NCI-H748 (cell line): ENCODE data around the gene MYO19.

Experiments used
- DNase-seq: peaks from one replicate; lab custom pipeline; 2025; ENCODE audit not compliant: unreplicated experiment; lab: John Stamatoyannopoulos, UW

Gene MYO19, protein sequence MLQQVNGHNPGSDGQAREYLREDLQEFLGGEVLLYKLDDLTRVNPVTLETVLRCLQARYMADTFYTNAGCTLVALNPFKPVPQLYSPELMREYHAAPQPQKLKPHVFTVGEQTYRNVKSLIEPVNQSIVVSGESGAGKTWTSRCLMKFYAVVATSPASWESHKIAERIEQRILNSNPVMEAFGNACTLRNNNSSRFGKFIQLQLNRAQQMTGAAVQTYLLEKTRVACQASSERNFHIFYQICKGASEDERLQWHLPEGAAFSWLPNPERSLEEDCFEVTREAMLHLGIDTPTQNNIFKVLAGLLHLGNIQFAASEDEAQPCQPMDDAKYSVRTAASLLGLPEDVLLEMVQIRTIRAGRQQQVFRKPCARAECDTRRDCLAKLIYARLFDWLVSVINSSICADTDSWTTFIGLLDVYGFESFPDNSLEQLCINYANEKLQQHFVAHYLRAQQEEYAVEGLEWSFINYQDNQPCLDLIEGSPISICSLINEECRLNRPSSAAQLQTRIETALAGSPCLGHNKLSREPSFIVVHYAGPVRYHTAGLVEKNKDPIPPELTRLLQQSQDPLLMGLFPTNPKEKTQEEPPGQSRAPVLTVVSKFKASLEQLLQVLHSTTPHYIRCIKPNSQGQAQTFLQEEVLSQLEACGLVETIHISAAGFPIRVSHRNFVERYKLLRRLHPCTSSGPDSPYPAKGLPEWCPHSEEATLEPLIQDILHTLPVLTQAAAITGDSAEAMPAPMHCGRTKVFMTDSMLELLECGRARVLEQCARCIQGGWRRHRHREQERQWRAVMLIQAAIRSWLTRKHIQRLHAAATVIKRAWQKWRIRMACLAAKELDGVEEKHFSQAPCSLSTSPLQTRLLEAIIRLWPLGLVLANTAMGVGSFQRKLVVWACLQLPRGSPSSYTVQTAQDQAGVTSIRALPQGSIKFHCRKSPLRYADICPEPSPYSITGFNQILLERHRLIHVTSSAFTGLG

DNA sequence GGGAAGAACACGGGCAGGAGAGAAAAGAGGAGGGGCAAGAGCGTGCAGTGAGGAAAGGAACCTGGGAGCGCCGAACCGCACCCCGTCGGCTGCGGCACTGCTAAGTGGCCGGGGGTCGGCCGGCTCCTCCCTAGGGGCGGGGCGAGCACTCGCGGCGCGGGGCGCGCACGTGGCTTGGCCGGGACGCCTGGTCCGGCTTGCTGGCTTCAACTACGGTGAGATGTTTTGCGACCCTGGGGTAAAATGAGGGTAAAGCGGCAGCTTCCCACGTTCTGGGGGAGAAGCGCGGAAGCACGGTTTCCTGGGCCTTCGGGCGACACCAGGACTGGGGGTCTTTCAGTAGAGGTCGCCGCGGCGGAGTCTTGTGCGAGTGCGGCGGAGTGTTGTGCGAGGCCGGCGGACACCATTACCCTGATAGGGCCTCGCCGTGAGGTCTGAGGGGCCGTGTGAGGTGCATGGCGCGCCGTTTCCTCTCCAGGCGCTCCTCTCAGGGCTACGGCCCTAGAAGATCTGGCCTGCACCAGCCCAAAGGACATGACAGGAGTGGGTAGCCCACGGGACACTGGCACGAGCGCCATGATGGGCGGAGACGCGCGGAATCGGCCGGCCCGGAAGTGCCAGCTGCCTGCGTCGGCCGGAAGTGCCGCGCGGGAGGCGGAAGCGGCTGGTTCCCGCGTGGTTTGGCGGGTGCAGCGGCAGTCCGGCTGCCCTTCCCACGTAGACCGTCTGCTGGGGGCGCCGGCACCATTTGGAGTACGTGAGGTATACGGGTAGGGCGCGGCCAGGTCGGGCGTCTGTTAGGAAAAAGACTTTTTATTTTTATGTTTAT, at the start of gene MYO19, which contains the start of gene PIGW:
MYO19 (minus strand) TSS at position 29 of the 829 bp plus-strand sequence. CDS start 2,330 bp downstream, outside the sequence.
PIGW (plus strand) TSS at position 148 of the 829 bp plus-strand sequence. CDS start 2,115 bp downstream, outside the sequence.
- DNase-seq, result peak; percentile 95

DNA sequence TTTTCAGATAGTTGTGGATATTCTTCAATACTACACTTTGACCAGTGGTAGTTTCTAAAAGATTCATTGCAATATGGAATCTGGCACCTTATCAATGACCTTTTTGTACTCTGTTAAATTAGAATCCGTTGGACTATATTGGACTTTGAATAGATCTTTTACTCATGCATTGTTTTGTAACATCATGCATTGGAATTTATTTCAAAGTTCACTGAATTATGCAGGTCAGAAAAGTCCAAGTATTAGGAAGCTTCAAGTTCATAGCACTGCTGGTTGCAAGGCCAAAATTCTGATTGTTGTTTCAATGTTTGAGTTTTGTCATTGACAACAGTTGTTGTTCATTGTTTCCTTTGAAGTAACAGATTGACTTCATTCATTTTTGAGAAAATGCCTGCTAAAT, 49.1 kb upstream of the MYO19 start:
- no peak for DNase-seq

DNA sequence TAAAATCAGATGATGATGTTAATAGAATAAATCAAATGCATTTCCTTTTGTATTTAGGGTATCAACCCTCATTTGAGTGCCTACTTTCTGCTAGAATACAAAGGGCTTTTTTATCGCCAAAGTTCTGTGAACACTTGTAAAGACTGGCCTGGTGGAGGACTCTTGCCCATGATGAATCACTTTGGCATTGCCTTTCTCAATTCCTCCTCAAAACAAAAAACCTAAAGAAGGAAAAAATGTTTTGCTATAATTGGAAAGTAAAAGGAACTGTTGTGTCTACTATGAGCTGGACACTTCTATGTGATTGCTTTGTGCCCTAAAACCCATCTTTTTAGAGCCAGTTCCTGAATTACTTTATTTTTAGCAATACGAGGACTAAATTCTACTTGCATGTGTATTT, 44.0 kb upstream of the MYO19 start:
- DNase-seq, result no peak

DNA sequence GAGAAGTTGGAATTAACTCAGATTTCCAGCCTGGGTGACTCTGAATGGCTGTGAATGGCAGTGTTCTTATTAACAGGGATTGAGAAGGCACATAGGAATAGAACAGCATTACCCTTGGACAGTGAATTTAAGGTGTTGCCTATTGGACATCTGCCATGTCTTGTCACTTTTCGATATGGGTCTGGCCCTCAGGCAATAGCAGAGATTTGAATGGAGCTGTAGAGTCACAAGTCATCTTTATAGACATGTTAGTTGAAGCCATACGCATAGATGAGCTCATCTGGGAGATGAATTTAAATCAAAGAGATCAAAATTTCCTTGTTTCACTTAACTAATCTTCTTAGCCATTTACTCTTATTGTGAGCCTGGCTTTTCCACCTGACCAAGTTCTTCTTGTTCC, 42.1 kb upstream of the MYO19 start:
- DNase-seq, result no peak

DNA sequence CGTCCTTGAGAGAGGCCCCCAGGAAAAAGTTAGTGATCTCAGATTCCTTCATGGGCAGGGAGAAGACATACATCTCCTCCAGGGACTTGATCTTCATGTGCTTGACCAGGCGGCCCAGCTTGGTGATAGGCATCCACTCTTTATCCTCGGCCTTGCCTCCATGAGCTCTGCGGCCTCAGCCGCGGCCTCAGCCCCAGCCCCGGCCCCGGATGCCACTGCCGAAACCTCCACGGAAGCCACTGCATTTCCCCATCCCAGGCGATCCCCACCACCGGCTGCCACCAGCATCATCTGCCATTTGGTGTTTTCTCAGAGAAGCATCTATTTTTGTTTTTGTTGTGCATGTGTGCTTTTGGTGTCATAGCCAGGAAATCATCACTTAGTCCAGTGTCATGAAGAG, 40.4 kb upstream of the MYO19 start:
- DNase-seq, result no peak

DNA sequence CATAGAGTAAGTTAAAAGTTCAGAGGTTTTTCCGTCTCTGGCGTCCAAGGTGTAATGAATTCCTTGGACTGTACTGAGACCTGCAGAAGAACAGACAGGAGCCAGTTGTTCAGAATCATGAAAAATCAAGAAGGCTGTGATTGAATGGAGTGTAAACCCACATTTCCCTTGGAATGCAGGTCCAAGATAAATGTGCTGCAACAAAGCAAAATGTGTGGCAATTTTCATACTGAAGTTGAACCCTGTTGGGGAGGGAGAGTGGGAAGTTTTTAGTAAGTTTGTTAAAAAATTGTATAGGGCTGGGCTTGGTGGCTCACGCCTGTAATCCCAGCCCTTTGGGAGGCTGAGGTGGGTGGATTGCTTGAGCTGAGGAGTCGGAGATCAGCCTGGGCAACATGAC, 31.4 kb upstream of the MYO19 start:
- no peak for DNase-seq

DNA sequence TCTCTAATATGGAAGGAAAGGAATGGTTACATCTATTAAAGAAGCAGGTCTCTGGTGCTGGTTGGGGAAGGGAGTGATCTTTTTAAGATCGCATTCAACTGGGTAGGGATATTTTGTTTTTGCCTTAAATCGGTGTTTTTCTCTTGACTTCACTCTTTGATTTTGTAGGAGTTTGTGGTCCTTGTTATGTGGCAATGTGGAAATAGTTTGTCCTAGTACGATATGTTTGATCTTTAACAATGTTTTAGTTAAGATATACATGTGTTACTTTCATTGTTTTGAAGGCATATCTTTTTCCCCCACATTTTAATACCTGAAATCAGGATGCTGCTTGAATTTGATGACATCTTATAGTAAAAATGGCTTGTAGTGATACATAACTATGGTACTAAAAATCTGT, 18.8 kb upstream of the MYO19 start:
- DNase-seq, result no peak

DNA sequence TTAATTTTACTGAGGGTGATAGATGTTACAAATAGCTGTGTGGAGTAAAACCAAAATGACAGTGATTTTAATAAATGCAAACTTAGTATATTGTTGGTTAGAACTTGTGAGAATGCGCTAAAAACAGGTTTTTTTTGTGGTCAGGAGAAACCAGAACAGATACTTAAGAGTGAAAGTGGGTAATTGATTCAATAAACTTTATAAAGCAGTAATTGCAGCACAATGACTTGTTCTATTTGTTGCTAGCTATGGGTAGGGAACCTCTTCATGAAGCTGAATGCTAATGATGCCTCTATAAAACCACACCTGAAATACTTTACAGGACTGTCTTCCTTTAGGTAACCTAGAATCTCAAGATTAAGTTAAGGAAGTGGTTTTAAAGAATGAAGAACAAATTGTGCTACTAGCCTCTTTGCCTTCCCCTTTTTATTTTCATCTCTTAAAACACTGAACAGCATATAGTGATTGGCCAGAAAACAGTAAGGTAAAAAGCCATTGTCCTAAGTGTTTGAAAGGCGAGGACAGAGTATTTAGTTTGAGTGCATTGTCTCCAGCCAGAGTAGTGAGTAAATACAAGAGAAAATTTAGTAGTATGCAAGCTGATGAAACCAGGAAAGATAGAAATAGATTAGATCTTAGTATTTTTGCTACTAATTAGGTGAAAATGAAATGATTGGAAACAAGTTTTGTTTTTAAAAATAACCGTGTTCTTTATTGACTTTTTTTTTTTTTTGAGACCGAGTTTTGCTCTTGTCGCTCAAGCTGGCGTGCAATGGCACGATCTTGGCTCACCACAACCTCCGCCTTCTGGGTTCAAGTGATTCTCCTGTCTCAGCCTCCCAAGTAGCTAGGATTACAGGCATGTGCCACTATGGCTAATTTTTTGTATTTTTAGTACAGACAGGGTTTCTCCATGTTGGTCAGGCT, 16.1 kb upstream of the MYO19 start:
- DNase-seq, result no peak

DNA sequence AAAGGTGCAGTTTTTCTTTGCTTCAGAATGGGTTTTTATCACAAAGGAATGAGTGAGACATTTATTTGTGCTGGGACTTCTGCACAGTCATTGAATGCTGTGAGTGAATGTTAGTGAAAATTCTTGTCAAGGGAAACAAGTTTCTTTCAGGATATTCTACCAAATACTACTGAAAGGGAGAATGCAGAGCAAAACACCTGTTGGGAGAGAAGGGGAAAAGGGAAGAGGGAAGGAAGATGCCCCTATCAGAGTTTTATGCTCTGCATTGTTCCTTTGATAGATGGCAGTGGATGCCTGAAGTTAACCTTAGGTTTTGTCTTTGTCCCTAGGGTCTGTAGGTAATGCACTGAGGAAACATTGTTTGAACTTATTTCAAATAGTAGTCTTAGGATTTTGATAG, 13.1 kb upstream of the MYO19 start:
- no peak for DNase-seq

DNA sequence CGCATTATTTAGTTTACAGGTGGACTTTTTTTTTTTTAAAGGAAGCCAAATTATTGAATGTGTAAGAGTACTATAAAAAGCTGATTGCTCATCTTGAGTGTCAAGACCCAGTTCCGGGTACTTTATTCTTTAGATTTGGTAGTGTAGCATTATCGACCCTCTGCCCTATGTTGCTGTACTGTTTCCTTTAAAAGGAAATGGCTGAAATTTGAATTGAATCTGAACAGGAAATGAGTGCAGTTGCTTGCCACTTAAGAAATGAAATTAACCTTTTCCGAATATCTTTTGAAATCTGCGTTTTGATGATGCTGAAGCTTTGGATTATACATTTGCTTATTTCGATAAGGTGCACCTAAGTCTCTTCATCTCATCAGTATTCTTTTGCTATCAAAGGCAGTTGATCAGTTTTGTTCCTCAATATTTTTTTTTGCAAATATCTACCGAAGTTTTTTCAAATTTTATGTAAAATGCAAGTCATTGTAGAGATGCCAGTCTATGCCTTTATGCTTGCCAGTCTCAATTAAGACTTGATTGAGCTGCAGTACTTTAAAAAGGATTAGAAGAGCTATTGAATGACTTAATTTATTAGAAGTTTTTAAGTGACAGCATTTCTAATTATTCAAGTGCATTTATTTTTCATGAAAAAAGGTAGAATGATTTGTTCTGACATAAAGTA, 11.9 kb upstream of the MYO19 start:
- DNase-seq, result no peak

DNA sequence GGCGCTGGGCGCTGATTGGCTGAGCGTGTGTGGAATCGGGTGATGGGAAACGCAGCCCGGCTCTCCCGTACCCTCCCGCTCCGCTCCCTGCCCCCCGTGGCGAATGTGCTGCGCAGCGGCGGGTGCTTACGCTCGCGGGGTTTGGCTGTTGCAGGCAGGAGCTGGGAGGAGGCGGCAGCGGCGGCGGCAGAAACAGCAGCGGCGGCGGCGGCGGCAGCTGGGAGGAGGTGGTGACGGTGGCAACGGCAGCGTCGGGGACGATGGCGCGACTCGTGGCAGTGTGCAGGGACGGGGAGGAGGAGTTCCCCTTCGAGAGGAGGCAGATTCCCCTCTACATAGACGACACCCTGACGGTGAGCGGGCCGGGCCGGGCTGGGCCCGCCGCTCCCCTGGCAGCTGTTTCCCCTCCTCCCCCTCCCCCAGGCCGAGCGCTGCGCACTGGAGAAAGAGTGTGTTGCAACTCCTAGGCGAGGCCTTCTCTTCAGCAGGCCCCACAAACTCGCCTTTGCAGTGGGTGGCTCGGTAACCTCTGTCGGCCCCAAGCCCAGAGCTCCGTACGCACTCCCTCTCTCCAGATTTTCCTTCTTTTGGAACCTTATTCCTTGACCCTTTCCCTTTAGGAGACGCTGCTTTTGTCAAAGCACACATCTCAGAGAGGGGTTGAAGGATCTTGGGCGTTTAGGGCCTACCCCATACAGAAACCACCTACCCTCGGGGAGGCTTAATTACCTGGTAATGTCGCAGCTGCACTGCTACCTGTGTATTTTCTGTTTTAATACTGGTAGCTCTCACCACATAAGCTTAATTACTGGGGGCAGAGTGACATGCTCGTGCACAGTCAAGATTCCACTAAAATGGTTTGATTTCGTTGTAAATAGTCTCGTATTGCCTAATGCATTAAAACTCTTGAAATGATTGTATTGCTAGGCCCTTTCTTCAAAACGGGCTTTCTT, 11.1 kb upstream of the MYO19 start:
- DNase-seq, result peak; percentile 98

DNA sequence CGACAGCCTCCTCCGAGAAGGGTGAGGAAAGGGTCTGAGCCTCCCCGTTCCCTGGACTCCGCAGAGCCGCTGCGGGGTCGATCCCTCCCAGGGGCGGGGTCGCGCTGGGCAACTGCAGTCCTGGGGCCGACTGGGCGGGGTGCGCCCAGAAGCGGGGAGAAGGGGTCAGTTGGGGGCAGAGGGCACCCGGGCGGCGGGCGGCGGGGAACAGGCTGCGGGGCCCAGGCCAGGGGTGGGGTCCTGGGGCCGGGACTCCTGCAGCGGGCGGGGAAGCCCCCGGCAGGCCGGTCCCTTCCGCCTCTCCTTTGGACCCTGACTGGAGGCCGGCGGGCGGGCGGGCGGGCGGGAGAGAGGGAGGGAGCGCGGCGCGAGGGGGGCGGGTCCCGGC, 10.4 kb upstream of the MYO19 start:
- DNase-seq, result no peak

DNA sequence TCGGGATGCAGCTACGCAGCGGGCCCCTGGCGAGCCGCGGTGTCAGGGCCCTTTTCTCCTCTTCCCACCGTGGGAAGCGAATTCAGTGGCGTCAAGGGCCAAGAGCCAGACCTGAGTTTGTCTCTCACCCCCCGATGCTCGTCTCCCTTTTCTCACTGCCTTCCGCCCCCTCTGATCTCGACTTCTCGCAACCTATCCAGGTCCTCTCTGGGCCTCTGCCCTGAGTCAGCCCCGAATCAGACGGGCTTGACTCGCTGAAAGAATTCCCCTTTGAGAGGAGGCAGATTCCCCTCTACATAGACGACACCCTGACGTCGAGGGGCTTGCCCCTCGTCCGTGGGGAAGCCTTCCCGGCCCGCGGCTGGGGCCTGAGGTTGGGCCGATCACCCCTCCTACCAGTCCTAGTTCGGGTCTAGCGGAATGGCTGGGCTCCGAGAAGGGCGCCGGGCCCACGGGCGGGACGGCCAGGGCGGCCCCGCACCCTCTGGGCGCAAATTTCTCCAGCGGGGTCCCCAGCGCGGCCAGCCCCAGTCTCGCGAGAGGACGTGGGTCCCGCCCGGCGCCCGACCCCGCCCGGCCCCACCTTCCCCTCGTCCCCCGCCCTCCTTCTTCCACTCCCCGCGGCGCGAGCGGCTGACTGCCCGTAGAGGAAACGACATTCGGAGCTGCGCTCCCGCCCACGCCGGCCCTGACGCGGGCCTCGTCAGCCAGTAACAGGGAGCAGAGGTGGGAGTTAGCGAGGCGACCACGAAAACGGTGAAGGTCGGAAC, 9.8 kb upstream of the MYO19 start, which contains the start of gene GGNBP2:
GGNBP2 (plus strand) TSS at position 613 of the 770 bp plus-strand sequence. CDS start 806 bp downstream, outside the sequence.
- DNase-seq, result peak; percentile 94

DNA sequence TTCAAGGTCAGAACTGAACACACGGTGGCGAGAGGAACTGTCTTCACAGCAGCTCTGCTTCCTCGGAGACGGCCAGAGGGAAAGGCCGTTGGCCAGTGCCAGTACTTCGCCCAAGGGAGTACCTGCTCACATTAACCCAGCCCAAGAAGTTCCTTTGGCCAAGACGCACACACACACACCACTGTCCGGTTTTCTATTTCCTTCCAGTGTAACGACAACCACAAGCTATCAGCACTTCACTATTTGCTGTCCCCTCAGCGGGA, 9.3 kb upstream of the MYO19 start:
- peak; percentile 53 for DNase-seq

DNA sequence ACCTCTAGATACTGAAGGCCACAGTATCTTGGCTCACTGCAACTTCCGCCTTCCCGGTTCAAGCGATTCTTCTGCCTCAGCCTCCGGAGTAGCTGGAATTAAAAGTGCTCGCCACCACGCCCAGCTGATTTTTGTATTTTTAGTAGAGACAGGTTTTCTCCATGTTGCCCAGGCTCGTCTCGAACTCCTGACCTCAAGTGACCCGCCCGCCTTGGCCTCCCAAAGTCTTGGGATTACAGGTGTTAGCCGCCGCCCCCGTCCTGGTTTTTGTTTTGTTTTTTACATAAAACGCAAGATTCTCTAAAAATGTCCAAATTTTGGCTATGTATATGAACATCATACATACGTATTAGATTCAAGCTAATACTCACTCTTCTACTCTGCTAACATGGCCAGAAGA, 8.1 kb upstream of the MYO19 start:
- DNase-seq, result no peak

DNA sequence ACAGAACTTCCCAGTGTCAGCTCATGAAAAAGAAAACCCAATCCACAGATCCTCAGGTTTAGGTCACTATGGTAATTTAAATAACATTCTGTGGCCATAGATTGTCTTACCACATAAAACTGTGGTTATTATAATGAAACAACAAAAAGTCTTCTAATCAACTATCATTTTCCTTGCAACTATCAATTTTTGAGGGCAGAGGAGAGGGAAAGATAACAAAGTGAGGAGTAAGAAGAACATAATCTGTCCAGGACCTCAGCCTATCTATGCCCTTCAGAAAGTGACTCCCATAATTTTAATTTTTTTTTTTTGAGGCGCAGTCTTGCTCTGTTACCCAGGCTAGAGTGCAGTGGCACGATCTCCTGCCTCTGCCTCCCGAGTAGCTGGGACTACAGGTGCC, 6.0 kb upstream of the MYO19 start:
- DNase-seq, result no peak

DNA sequence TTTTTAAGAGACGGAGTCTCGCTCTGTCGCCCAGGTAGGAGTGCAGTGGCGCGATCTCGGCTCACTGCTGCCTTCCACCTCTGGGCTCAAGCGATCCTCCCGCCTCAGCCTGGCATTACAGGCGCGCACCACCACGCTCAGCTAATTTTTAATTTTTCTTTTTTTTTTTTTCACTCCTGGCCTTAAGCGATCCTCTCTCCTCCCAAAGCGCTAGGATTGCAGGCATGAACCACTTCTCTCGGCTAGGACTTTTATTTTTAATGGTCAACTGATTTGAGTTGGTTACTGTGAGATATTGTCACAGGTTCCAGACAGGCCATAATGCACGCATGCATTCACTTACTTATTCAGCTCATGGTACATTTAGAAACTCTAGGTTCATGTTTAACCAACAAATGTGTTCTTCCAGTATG, 1.0 kb upstream of the MYO19 start:
- no peak for DNase-seq
